Stimulated activated memory B cell treated with anti-CD40 and anti-IgM and Interleukin-4, amounts not matched to agents 10 μg/mL and 1 μg/mL and 100 μg/mL, for 72 hours (primary cell): ENCODE measurements around the gene LRRC25.

Source experiments
- ATAC-seq: fragments of 150-1000 bp; cut with Tn5 transposase; 2 replicates; pipeline ENCODE4 v1.10.0; 2021
- H3K27ac Mint-ChIP-seq: one replicate; pipeline ENCODE4 v1.8.0; 2022; ENCODE audit warnings: mild to moderate bottlenecking, mixed read lengths
- H3K27me3 Mint-ChIP-seq: one replicate; pipeline ENCODE4 v1.8.0; 2022; ENCODE audit warnings: mixed read lengths
- H3K36me3 Mint-ChIP-seq: one replicate; pipeline ENCODE4 v1.8.0; 2022; ENCODE audit warnings: mixed read lengths
- H3K4me1 Mint-ChIP-seq: one replicate; pipeline ENCODE4 v1.8.0; 2022; ENCODE audit warnings: mixed read lengths
- H3K4me3 Mint-ChIP-seq: one replicate; pipeline ENCODE4 v1.8.0; 2022; ENCODE audit warnings: mild to moderate bottlenecking, moderate library complexity, mixed read lengths
- H3K9me3 Mint-ChIP-seq: one replicate; pipeline ENCODE4 v1.8.0; 2022; ENCODE audit warnings: mixed read lengths

Gene LRRC25

DNA sequence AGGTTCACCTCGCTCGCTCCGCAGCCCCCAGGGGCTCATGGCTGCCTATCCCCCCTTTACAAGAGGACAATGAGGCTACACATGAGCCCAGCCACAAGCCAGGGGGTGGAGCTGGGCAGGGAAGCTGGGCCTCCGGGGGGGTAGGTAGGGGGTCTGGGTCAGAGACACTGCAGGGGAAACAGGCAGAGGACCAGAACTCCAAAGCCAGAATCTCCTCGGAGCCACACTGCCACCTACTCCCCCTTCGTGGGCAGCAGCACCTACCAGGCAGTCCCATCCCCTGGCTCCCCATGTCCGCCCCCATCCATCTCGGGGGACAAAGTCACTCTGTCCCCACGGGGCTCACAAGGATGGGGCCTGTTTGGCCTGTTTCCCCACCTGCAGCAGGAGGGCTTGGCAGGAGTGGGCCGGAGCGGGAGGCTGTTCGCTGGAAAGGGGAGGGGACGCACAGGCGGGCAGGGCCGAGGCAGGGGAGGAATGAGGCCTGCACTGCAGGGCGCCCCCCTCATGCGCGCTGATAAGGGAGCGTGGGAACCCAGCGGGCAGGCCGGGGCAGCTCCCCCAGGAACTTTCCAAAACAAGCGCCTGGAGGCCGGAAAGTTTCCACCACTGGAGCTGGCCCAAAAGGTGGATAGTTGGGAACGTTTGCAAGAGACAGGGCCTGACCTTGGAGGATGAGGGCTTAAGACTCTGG, 41.1 kb upstream of the LRRC25 start:
- Mint-ChIP-seq H3K36me3 (peaks cover 11% of the 10 kb centered on the region), H3K27ac (no peak overlapping the region), H3K9me3 (peaks cover 6% of the 10 kb centered on the region), H3K4me3 (peak overlapping the region; percentile 34), H3K27me3 (no peaks in the 10 kb centered on the region), H3K4me1 (peaks cover 58% of the 10 kb centered on the region)
- ATAC-seq, result no peak

DNA sequence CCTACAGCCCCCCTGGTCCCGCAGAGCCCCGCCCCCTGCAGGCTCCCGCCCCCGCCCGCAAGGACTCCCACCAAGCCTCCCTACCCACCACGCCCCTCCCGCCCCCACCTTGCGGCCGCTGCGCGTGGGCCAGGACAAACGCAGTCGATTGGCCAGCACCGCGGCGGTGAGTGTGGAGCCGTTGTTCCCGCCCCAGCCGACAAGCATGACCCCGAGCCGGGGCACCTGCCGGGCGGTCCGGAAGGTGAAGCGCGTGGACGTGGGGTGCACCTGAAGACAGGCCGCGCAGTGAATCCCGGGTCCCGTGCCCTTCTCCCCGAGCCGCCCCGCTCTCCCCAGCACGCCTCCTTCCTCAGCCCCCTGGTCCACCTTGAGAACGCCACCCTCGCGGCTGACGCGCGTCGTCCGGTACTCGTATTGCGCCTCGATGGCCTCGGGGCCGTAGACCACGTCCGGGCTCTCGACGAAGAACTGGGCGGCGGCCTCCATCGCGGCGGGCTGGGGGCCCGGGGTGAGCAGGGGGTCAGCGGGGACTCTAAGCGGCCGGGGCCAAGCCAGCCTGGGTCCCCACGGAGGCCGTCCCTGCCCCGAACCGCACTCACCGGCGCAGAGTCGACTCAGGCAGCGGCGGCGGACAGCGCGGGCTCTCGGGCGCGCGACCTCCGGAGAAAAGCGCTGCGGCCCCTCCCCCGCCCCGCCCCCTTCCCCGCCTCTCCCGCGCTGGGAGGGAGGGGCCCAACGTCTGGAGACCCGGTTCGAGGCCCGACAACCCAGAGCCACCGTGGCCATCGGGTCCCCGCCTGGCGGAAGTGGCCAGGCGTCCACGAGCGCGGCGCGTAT, 40.3 kb upstream of the LRRC25 start, which contains the start of gene ISYNA1:
Gene ISYNA1, minus strand, starts transcription at position 643 of the 840 bp plus-strand sequence. Its CDS starts 154 bp downstream, at position 489.
- Mint-ChIP-seq H3K9me3 (peaks cover 6% of the 10 kb centered on the region), H3K27me3 (no peaks in the 10 kb centered on the region), H3K27ac (peak within 1 kb of the TSS; percentile 40), H3K4me1 (peaks cover 61% of the 10 kb centered on the region), H3K36me3 (peaks cover 7% of the 10 kb centered on the region), H3K4me3 (peak within 1 kb of the TSS; percentile 78)
- peak; percentile 40 for ATAC-seq

DNA sequence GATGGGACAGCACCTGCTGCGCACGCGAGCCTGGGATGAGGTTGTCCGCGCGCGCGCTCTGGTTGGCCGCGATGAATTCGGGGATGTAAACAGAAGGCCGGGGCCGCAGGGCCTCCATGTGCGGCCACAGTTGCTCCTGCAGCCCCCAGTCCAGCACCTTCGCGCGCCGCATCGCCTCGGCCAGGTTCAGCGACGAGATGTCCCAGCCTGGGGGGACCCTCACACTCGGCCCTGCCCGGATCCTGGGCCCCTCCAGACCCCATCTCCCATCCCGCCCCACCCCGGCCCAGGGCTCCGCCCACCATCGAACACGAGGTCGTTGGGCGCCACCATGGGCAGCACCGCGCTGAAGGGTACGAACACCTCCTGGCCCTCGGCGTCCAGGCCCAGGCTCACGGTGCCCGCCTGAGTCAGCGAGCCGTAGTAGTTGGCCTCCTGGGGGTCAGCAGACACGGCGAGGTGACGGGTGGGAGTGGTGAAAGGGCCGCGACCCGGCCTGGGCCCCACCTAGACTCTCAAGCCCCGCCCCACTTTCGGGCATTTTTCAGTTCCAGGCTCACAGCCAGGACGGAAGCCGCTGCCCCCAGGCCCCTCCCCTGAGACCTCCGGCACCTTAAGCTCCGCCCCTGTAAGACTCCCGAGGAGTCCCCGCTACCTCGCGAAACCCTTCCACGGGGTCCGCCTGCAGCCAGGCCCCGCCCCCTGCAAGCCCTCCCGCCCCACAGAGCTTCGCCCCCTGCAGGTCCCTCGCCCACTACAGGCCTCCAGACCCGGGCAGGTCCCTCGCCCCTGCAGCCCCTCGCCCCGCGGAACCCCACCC, 39.5 kb upstream of the LRRC25 start:
- peak; percentile 78 for ATAC-seq
- no peaks in the 10 kb centered on the region for H3K36me3 Mint-ChIP-seq
- H3K4me1 Mint-ChIP-seq, result peaks cover 58% of the 10 kb centered on the region
- peak overlapping the region; percentile 72 for H3K4me3 Mint-ChIP-seq
- no peaks in the 10 kb centered on the region for H3K9me3 Mint-ChIP-seq
- H3K27me3 Mint-ChIP-seq, result no peaks in the 10 kb centered on the region
- H3K27ac Mint-ChIP-seq, result no peak overlapping the region

DNA sequence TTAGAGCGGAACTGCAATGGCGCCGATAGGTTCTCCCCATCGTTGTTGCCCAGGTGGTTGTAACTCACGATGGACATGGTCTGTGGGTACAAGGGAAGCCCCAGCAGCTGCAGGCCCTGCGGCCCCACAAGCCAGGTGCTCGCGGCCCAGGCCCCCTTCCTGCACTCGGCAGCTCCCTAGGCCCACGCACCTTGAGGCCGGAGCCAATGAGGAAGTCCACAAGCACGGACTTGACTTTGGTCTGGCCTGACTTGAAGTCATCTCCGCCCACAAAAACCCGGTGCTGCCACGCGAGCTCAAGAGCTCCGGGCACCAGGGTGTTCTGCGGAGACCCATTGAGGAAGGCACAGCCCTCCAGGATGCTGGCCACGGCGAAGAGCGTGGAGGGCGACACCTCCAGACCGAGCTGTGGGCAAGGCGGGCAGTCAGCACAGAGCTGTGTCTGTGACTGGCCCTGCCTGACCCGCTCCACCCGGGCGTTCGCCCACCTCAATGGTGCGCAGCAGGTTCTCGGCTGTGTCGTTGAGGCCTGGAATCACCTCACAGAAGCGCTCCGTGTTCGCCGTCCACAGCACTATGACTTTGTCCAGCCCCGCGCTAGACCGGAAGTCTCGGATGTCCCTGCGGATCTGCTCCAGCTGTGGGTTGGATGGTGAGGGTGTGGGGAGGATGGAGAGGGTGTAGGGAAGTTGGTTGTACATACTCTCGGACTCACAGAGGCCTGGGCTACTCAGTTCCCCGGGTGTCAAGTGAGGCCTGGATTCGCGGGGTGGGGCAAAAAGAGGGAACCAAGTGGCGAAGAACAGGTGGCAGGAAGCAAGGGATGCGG, 38.6 kb upstream of the LRRC25 start:
- ATAC-seq, result no peak
- no peaks in the 10 kb centered on the region for H3K27me3 Mint-ChIP-seq
- H3K36me3 Mint-ChIP-seq, result no peaks in the 10 kb centered on the region
- H3K4me1 Mint-ChIP-seq, result peaks cover 54% of the 10 kb centered on the region
- H3K9me3 Mint-ChIP-seq, result no peaks in the 10 kb centered on the region
- H3K27ac Mint-ChIP-seq, result no peak overlapping the region
- peak overlapping the region; percentile 72 for H3K4me3 Mint-ChIP-seq

DNA sequence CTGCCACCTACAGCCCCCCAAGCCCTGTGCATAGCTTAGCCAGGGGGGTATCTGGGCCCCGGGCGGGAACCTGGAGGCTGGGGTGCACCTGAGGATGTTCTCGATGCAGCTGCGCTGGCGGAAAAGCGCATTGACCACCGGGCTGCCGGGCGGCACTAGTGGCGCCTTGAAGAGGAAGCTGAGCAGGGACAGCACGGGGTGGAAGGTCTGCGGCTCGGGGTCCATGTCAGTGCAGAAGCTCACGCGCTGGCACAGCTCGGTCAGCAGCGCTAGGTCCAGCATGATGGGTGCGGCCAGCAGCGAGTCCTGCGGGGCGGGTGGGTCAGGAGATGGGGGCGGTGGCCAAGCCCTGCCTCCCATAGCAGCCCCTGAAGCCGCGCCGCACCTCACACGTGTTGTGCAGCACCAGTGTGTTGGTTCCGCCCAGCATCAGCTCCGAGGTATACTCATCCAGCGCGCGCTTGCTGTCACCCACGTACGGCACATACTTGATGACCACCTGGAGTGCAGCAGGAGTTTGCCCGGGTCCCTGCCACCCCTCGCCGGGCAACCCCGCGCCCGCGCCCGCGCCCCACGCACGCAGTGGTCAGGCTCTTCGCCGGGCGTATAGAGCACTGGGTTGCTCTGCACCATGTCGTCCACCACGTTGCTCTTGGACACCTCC, 37.9 kb upstream of the LRRC25 start:
- ATAC-seq, result no peak
- Mint-ChIP-seq H3K4me1 (peaks cover 51% of the 10 kb centered on the region), H3K27me3 (no peaks in the 10 kb centered on the region), H3K4me3 (no peak overlapping the region), H3K36me3 (no peaks in the 10 kb centered on the region), H3K27ac (no peak overlapping the region), H3K9me3 (no peaks in the 10 kb centered on the region)

DNA sequence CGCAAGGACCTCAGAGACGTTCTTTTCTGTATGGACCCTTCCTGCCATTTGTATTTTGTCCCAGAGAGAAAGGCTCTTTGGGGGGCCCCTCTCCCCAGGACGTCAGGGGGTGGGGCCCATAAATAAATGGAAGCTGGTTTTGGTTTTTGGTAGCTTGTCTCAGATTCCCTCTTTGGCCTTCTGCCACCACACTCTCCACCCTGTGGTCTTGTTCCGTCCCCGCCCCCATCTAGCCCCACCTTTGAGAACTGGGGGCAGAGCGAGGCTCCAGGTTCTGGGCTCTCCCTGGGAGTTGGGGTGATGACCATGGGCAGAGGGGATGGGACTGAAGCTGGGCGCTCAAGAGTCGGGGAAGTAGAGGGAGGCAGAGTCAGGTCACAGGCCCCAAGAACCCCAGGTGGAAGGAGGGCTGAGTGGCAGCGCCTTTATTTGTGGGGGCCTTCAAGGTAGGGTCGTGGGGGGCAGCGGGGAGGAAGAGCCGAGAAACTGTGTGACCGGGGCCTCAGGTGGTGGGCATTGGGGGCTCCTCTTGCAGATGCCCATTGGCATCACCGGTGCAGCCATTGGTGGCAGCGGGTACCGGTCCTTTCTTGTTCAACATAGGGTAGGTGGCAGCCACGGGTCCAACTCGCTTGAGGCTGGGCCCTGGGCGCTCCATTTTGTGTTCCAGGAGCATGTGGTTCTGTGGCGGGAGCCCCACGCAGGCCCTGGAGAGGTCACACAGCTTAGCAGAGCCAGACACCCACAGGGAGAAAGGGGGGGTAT, 37.2 kb upstream of the LRRC25 start:
- H3K36me3 Mint-ChIP-seq, result no peaks in the 10 kb centered on the region
- ATAC-seq, result no peak
- H3K9me3 Mint-ChIP-seq, result no peaks in the 10 kb centered on the region
- H3K27ac Mint-ChIP-seq, result peak overlapping the region; percentile 83
- peaks cover 53% of the 10 kb centered on the region for H3K4me1 Mint-ChIP-seq
- no peaks in the 10 kb centered on the region for H3K27me3 Mint-ChIP-seq
- H3K4me3 Mint-ChIP-seq, result peak overlapping the region; percentile 93

DNA sequence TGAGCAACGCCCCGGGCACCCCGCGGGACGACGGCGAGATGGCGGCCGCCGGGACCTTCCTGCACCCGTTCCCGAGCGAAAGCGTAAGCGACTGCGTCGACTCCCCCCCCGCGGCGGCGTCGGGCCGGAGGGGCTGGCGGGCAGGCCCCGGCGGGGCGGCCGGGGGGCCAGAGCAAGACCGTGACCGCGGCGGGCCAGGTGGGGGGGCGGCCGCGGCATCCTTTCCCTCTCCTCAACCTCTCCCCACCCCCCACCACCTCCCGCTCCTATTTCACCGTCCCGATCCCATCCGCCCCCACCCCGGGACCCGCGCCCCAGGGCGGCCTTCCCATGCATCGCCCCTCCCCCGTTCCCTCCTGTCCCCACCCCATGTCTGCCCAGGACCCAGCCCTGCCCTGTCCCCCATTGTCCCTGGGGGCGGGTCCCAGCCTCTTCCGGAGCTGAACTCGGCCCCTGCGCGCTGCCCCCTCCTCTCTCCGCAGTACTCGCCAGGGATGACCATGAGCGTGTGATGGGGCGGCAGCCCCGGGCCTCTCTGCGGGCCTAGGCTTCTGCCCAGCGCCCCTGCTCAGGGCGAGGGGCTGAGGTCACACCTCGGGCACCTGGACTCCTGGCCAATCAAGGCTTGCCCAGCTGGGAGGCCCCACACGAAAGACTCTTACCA, 36.4 kb upstream of the LRRC25 start:
- no peak for ATAC-seq
- Mint-ChIP-seq H3K4me1 (peaks cover 51% of the 10 kb centered on the region), H3K27ac (peak overlapping the region; percentile 83), H3K36me3 (no peaks in the 10 kb centered on the region), H3K4me3 (peak overlapping the region; percentile 93), H3K9me3 (no peaks in the 10 kb centered on the region), H3K27me3 (no peaks in the 10 kb centered on the region)

DNA sequence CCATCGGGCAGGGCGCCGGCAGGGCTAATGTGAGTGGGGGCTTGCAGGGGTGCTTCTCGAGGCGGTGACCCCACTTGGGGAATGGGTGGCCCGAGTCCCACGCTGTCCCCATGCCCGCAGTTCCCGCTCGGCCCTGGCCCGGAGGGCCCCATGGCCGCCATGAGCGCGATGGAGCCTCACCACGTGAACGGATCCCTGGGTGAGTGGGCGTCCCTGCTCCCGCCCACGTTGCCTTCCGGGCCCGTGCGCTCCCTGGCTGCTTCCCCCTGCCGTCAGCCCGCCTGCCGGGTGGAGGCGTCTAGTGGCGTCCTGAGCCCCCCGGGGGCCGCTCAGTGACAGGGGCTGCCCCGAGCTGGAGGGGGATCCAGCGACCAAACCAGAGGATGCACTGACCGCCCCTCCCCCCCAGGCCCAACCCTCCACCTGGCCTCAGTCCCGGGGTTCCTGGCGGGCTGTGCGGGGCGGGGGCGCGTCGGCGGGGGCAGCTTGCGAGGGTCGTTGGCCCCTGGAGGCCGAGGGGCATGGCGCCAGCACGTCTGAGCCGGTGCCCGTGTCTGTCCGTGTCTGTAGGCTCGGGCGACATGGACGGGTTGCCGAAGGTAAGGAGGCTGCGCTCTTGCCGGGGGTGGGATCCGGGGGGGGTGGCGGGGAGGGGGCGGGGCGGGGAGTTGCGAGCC, 35.7 kb upstream of the LRRC25 start:
- H3K36me3 Mint-ChIP-seq, result no peaks in the 10 kb centered on the region
- H3K4me1 Mint-ChIP-seq, result peaks cover 48% of the 10 kb centered on the region
- no peaks in the 10 kb centered on the region for H3K9me3 Mint-ChIP-seq
- peak; percentile 9 for ATAC-seq
- H3K4me3 Mint-ChIP-seq, result peak overlapping the region; percentile 75
- H3K27me3 Mint-ChIP-seq, result no peaks in the 10 kb centered on the region
- peak overlapping the region; percentile 65 for H3K27ac Mint-ChIP-seq

DNA sequence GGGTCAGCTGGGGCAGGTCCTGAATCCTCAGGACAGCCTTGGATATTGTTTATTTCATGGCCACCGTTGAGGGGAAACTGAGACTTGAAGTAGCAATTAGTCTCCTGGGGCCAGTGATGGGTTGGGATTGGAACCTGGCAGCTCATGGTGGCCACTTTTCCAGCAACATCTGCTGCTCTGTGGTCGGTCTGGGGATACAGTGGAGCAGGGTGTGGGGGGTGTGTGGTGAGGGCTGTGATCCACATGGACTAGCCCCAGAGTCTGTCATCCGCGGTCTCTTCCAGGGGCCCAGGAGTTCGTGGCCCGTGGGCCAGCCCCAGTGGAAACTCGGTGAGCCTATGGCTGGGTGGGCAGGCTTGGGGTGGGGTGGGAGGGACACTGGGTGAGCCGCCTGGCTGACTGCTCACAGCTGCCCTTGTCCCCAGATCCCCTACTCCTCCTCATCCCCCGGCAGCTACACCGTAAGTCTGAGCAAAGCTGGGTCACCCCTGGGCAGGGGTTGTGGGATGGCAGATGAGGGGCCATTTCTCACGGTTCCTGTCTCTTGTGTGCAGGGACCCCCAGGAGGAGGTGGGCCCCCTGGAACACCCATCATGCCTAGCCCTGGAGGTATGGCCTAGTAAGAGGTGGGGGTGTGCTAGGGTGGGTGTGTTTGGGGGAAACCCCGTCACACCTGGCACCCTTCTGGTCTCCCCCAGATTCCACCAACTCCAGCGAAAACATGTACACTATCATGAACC, 35.0 kb upstream of the LRRC25 start:
- peak overlapping the region; percentile 75 for H3K4me3 Mint-ChIP-seq
- H3K36me3 Mint-ChIP-seq, result no peaks in the 10 kb centered on the region
- no peak for ATAC-seq
- peaks cover 48% of the 10 kb centered on the region for H3K4me1 Mint-ChIP-seq
- no peaks in the 10 kb centered on the region for H3K9me3 Mint-ChIP-seq
- no peaks in the 10 kb centered on the region for H3K27me3 Mint-ChIP-seq
- H3K27ac Mint-ChIP-seq, result peak overlapping the region; percentile 65

DNA sequence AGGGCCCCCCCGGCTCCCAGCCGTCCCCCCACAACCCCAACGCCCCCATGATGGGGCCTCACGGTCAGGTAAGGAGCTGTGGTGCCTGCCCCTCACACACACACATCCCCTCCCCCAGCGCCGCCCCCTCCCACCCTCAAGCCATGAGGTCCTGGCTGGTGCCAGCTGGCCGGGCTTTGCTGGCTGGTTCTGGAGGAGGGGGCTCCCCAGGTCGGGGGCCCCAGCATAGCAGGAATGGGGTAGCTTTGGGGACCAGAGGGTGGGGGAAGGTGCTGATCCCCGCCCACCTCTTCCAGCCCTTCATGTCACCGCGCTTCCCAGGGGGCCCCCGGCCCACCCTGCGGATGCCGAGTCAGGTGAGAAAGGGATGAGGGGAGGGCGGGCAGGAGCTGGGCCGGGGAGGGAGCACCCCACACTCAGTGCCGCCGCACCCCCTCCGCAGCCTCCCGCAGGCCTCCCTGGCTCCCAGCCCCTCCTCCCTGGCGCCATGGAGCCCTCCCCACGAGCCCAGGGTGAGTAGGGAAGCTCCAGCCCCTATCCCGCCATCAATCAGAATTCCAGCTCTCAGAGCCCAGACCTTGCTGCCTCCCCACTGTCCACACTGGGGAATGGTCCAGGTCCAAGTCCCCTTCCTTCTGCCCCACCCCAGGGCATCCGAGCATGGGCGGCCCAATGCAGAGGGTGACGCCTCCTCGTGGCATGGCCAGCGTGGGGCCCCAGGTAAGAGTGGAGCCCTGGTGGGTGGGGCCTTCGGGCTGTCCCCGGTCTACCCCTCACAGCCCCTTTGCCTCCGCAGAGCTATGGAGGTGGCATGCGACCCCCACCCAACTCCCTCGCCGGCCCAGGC, 34.2 kb upstream of the LRRC25 start:
- Mint-ChIP-seq H3K4me1 (peaks cover 48% of the 10 kb centered on the region), H3K27me3 (no peaks in the 10 kb centered on the region), H3K36me3 (no peaks in the 10 kb centered on the region), H3K27ac (no peak overlapping the region), H3K4me3 (no peak overlapping the region), H3K9me3 (no peaks in the 10 kb centered on the region)
- ATAC-seq, result no peak

DNA sequence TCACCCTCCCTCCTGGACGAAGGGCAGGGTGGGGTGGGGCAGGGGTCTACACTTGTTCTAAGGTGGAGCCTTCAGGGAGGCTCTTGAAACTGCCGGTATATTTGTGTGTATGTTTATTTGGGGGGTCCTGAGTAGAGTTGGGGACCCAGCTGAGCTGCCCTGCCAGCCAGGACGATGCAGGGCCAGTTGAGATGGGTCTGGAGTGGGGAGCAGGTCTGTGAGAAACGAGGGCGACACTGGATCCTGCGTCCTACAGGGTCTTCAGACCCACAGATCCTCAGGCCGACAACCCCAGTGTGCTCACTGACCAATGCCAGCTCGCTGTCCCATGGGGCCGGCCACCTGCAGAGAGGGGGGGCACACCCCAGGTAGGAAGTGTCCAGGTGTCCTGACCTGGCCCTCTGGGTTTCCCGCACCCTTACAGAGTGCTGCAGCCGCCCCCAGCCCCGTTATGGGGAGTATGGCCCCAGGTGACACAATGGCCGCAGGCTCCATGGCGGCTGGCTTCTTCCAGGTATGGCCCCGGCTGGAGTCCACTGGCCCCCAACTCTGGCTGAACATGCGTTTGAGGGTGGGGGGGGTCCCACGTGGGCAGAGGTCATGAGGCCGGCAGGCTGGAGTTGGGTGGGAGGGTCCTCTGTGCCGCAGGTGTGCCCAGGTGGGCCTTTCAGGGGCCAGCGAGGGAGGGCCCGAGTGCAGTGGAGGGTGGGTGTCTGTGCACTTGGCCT, 33.2 kb upstream of the LRRC25 start:
- peak overlapping the region; percentile 16 for H3K4me3 Mint-ChIP-seq
- ATAC-seq, result no peak
- H3K36me3 Mint-ChIP-seq, result no peaks in the 10 kb centered on the region
- peaks cover 44% of the 10 kb centered on the region for H3K4me1 Mint-ChIP-seq
- H3K9me3 Mint-ChIP-seq, result no peaks in the 10 kb centered on the region
- no peaks in the 10 kb centered on the region for H3K27me3 Mint-ChIP-seq
- no peak overlapping the region for H3K27ac Mint-ChIP-seq
